GM19438 (cell line): ENCODE measurements around the gene SIRT7.

Experiments
- ATAC-seq: cut with Tn5 transposase; IDR thresholded peaks from one replicate; pipeline ENCODE4 v1.9.1; 2021; ENCODE audit warnings: low read depth; ENCODE audit not compliant: unreplicated experiment

The SIRT7 gene

GRCh38 chr17:81867170-81867990 is 50.6 kb downstream of the SIRT7 start:
- ATAC-seq, result no peak

- ATAC-seq, result no peak
These were observed 51.4 kb downstream of the SIRT7 start for GRCh38 chr17:81866440-81867169.

DNA sequence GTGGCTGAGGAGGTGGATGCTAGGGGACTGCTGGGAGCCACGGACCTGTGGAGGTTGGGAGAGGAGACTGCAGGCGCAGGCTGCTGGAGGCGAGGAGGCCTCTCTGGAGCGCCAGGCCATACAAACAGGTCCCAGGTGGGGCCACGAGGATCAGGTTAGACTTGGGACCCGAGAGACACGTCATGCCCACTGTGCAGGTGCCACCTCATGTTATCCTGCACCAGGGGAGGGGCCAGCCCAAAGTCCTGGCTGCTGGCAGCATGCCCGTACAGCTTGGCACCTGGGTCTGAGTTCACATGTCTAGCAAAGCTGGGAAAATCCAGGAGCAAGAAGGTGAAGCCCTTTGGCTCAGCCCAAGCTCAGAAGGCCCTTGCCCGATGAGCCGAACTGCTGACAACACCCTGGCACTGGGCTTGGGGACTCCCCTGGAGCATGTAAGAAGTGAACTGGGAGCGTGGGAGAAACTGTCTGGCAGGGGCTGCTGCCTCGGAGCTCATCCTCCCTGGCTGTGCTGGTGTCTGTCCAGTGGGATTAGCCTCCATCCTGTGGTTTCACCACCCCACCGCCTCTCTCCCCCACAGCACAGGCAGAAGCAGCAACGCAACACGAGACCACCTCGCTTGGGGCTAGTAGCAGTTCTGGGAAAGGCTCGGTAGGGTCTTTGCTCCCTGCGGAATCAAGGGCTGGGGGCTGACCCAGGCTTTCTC is 52.1 kb downstream of the SIRT7 start:
- ATAC-seq, result no peak

- no peak for ATAC-seq
These were observed 52.6 kb downstream of the SIRT7 start for GRCh38 chr17:81865358-81865732.

DNA sequence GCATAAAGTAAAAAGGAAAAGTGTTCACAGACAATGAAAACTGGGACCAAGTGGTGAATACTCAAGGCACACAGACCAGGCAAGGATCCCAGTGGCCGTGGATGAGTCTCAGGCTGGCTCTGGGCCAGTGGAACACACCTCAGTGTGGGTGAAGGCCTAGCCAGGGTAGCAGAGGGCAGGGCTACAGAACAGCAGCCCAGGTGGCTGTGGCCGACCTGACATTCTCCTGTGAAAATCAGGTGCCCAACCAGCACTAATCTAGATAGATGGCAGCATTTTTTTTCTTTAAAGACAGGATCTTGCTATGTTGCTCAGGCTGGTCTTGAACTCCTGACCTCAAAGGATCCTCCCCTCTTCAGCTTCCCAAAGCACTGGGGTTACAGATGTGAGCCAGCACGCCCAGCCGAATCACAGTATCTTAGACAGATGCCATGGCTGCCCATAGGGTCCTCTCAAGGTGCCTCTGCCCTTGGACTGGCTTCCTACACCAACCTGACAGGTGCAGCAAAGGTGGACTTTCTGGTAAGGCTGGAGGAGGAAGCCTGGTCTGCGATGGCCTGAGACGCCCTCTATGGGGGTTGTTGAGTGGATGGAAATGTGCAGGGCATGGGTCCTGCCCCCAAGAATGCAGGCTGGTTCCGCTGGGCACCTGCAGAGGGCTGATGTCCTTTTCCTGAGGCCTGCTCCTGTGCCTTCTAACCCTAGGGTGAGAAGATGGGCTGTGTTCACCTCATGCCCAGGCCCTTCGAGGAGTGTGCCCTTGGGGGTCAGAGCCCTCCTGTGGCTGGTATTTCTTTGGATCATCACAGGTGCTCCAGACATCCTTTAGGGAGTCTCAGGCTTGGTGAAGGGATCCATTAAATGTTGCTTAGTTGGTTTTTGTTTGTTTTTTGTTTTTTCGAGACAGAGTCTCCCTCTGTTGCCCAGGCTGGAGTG is 53.9 kb downstream of the SIRT7 start:
- no peak for ATAC-seq

- ATAC-seq, result no peak
These were observed 54.8 kb downstream of the SIRT7 start for GRCh38 chr17:81863123-81863675.
